HL-60 (cell line): Measurements from ENCODE around the gene GFI1B.

Experiments used
- DNase-seq, 2 experiments: peaks; one replicate each; pipeline ENCODE4 v3.0.0-alpha.2; 2010 to 2020; ENCODE audit warnings: low read depth in 1 of 2, low spot score in 1 of 2
- H3K27ac ChIP-seq: fragments of 250-450 bp; sonication (Bioruptor Pico); replicated peaks from 2 replicates; pipeline ENCODE4 v1.5.1; 2020; ENCODE audit warnings: mild to moderate bottlenecking, moderate library complexity
- H3K27me3 ChIP-seq: fragments of 250-450 bp; sonication (Bioruptor Pico); 2 replicates; pipeline ENCODE4 v1.5.1; 2021; ENCODE audit warnings: mild to moderate bottlenecking, moderate library complexity; ENCODE audit not compliant: insufficient read depth, poor library complexity, severe bottlenecking
- H3K4me3 ChIP-seq: replicated peaks from 2 replicates; pipeline ENCODE4 v1.5.1; 2011; ENCODE audit warnings: mild to moderate bottlenecking, control low read depth, low read length; ENCODE audit not compliant: insufficient read depth
- CTCF ChIP-seq: IDR thresholded peaks from one replicate; pipeline ENCODE4 v1.5.1; 2011; ENCODE audit warnings: low read length, control low read depth, inconsistent platforms; ENCODE audit not compliant: insufficient read depth
- GABPA ChIP-seq: IDR thresholded peaks from 2 replicates; pipeline ENCODE4 v1.6.1; 2012; ENCODE audit warnings: low read depth
- POLR2AphosphoS5 ChIP-seq: IDR thresholded peaks from 2 replicates; pipeline ENCODE4 v1.6.1; 2012; ENCODE audit warnings: low read depth
- SPI1 ChIP-seq: IDR thresholded peaks from 2 replicates; pipeline ENCODE4 v1.6.1; 2012; ENCODE audit warnings: low read depth, mild to moderate bottlenecking, borderline replicate concordance
- TF ChIP-seq, protein P1 (sequence below): IDR thresholded peaks from 2 replicates; pipeline ENCODE4 v1.6.1; 2012; ENCODE audit warnings: low read depth; ENCODE audit not compliant: insufficient replicate concordance

The GFI1B gene

DNA sequence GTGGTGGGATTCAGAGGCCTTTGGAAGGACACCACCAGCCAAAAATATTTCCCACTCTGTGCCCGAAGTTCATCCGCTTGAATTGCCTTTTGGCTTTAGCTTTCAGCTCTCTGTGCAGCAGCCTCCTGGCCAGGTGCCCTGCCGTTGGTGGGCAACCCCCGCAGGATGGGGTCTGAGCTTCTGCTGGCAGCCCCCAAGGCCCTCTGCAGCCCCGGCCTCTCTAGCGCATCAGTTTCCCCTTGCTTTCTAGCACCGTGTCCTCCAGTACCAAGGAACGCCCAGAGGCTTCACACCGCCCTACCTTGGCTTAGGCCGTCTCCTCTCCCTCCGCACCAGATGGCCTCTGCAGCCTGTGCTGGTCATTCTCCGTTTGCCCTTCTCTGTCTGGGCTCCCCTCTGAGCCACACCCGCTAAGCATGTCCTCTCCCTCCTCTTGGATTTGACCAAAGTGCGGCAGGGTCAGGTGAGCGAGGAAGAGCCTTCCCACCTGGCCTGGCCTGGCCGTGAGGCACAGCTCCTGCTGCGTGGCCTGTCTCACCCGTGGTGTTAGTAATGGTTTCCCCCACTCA lies 29.9 kb upstream of the GFI1B start:
- no peaks in the 10 kb centered on the region for H3K27me3 ChIP-seq
- TF ChIP-seq CTCF (no peak), SPI1 (no peak), GABPA (no peak), POLR2AphosphoS5 (no peak)
- TF ChIP-seq, protein P1, sequence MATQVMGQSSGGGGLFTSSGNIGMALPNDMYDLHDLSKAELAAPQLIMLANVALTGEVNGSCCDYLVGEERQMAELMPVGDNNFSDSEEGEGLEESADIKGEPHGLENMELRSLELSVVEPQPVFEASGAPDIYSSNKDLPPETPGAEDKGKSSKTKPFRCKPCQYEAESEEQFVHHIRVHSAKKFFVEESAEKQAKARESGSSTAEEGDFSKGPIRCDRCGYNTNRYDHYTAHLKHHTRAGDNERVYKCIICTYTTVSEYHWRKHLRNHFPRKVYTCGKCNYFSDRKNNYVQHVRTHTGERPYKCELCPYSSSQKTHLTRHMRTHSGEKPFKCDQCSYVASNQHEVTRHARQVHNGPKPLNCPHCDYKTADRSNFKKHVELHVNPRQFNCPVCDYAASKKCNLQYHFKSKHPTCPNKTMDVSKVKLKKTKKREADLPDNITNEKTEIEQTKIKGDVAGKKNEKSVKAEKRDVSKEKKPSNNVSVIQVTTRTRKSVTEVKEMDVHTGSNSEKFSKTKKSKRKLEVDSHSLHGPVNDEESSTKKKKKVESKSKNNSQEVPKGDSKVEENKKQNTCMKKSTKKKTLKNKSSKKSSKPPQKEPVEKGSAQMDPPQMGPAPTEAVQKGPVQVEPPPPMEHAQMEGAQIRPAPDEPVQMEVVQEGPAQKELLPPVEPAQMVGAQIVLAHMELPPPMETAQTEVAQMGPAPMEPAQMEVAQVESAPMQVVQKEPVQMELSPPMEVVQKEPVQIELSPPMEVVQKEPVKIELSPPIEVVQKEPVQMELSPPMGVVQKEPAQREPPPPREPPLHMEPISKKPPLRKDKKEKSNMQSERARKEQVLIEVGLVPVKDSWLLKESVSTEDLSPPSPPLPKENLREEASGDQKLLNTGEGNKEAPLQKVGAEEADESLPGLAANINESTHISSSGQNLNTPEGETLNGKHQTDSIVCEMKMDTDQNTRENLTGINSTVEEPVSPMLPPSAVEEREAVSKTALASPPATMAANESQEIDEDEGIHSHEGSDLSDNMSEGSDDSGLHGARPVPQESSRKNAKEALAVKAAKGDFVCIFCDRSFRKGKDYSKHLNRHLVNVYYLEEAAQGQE: no peak
- DNase-seq: no peak
- no peak overlapping the region for H3K4me3 ChIP-seq
- H3K27ac ChIP-seq: no peak overlapping the region

- H3K27me3 ChIP-seq: no peaks in the 10 kb centered on the region
- no peak overlapping the region for H3K27ac ChIP-seq
- DNase-seq: no peak
- TF ChIP-seq, protein P1: no peak
- TF ChIP-seq CTCF (no peak), POLR2AphosphoS5 (no peak), SPI1 (no peak), GABPA (no peak)
- no peak overlapping the region for H3K4me3 ChIP-seq
Measured at GRCh38 chr9:132949709-132950108, 28.8 kb upstream of the GFI1B start.

- TF ChIP-seq POLR2AphosphoS5 (no peak), CTCF (no peak), GABPA (no peak), SPI1 (no peak)
- TF ChIP-seq, protein P1: no peak
- DNase-seq: no peak
- Histone ChIP-seq H3K27me3 (no peaks in the 10 kb centered on the region), H3K27ac (no peak overlapping the region), H3K4me3 (no peak overlapping the region)
Measured at GRCh38 chr9:132955123-132955522, 23.4 kb upstream of the GFI1B start.
